Neural cell (in vitro differentiated cells): ENCODE measurements around the gene SERPINB6. TPM values are rescaled to one million over a fixed set of nuclear protein-coding genes. Genes with fewer than 3 reads are reported as not detected.

Source experiments
- H2AFZ ChIP-seq: fragments of 200-600, 300-800 bp; sonication (generic), shearing (Covaris generic); 2 replicates; pipeline ENCODE4 v1.6.0; 2014; ENCODE audit warnings: low read depth, mild to moderate bottlenecking, antibody characterized with exemption, low read length, moderate library complexity
- H3F3A ChIP-seq: fragments of 200-600 bp; shearing (Covaris generic); 2 replicates; pipeline ENCODE4 v1.6.1; 2016; ENCODE audit warnings: mild to moderate bottlenecking, moderate library complexity, mixed read lengths, antibody characterized with exemption, low read length; ENCODE audit not compliant: insufficient read depth, poor library complexity, severe bottlenecking
- H3K27ac ChIP-seq: fragments of 200-600, 300-800 bp; sonication (generic), shearing (Covaris generic); 2 replicates; pipeline ENCODE4 v1.5.1; 2014; ENCODE audit warnings: mild to moderate bottlenecking, low read length, moderate library complexity
- H3K27me3 ChIP-seq: fragments of 300-800, 200-600 bp; sonication (generic), shearing (Covaris generic); 2 replicates; pipeline ENCODE4 v1.6.0; 2014; ENCODE audit warnings: mild to moderate bottlenecking, low read depth, low read length, moderate library complexity; ENCODE audit not compliant: insufficient read depth
- H3K36me3 ChIP-seq: fragments of 300-800, 200-600 bp; sonication (generic), shearing (Covaris generic); 2 replicates; pipeline ENCODE4 v1.5.1; 2014; ENCODE audit warnings: mild to moderate bottlenecking, antibody characterized with exemption, low read length, moderate library complexity; ENCODE audit not compliant: insufficient read depth
- H3K4me2 ChIP-seq: fragments of 300-800, 200-600 bp; sonication (generic), shearing (Covaris generic); 2 replicates; pipeline ENCODE4 v1.6.0; 2014; ENCODE audit warnings: mild to moderate bottlenecking, low read length
- H3K4me3 ChIP-seq: fragments of 300-800, 200-600 bp; sonication (generic), shearing (Covaris generic); 2 replicates; pipeline ENCODE4 v1.5.1; 2014; ENCODE audit warnings: mild to moderate bottlenecking, low read length, moderate library complexity
- H3K79me2 ChIP-seq: fragments of 200-600 bp; shearing (Covaris generic); replicated peaks from 2 replicates; pipeline ENCODE4 v1.6.0; 2014; ENCODE audit warnings: mild to moderate bottlenecking, low read length, moderate library complexity; ENCODE audit not compliant: insufficient read depth
- H3K9ac ChIP-seq: fragments of 300-800, 200-600 bp; sonication (generic), shearing (Covaris generic); 2 replicates; pipeline ENCODE4 v1.6.1; 2016; ENCODE audit warnings: mild to moderate bottlenecking, low read length, mixed read lengths
- H3K9me2 ChIP-seq: fragments of 200-600 bp; shearing (Covaris generic); 2 replicates; pipeline ENCODE4 v1.6.1; 2016; ENCODE audit warnings: mild to moderate bottlenecking, low read length, mixed read lengths; ENCODE audit not compliant: insufficient read depth
- H3K9me3 ChIP-seq: fragments of 200-600, 300-800 bp; sonication (generic), shearing (Covaris generic); 2 replicates; pipeline ENCODE4 v1.6.1; 2016; ENCODE audit warnings: mild to moderate bottlenecking, mixed run types, low read length, moderate library complexity, mixed read lengths
- H4K20me1 ChIP-seq: fragments of 200-600 bp; shearing (Covaris generic); 2 replicates; pipeline ENCODE4 v1.6.1; 2016; ENCODE audit warnings: mild to moderate bottlenecking, mixed run types; ENCODE audit not compliant: insufficient read depth
- EP300 ChIP-seq: fragments of 450-650 bp; conservative IDR thresholded peaks from 2 replicates; pipeline ENCODE4 v1.6.1; 2014; ENCODE audit warnings: antibody characterized with exemption, mild to moderate bottlenecking, moderate library complexity; ENCODE audit not compliant: poor library complexity, severe bottlenecking
- EZH2 ChIP-seq: fragments of 200-600, 300-800 bp; shearing (Covaris generic), sonication (generic); IDR thresholded peaks from 2 replicates; pipeline ENCODE4 v1.6.1; 2014; ENCODE audit warnings: antibody characterized with exemption, low read length, borderline replicate concordance, mild to moderate bottlenecking; ENCODE audit not compliant: insufficient read depth, poor library complexity, severe bottlenecking
- MXI1 ChIP-seq: fragments of 450-650 bp; conservative IDR thresholded peaks from 2 replicates; pipeline ENCODE4 v1.6.1; 2014; ENCODE audit warnings: antibody characterized with exemption, mild to moderate bottlenecking; ENCODE audit not compliant: poor library complexity, severe bottlenecking
- POLR2AphosphoS5 ChIP-seq: IDR thresholded peaks from 2 replicates; pipeline ENCODE4 v1.6.1; 2012
- RAD21 ChIP-seq: fragments of 450-650 bp; conservative IDR thresholded peaks from 2 replicates; pipeline ENCODE4 v1.6.1; 2014; ENCODE audit warnings: antibody characterized with exemption, mild to moderate bottlenecking, moderate library complexity
- REST ChIP-seq: IDR thresholded peaks from 2 replicates; pipeline ENCODE4 v1.6.1; 2012; ENCODE audit warnings: borderline replicate concordance
- SMC3 ChIP-seq: fragments of 450-650 bp; conservative IDR thresholded peaks from 2 replicates; pipeline ENCODE4 v1.6.1; 2014; ENCODE audit warnings: antibody characterized with exemption, mild to moderate bottlenecking, moderate library complexity; ENCODE audit not compliant: poor library complexity
- TAF1 ChIP-seq: IDR thresholded peaks from 2 replicates; pipeline ENCODE4 v1.6.1; 2012; ENCODE audit warnings: low read depth
- polyA plus RNA-seq: library from polyadenylated mRNA; depleted of rRNA; stranded (reverse); fragments of >200 nt; gene quantifications from 2 replicates; pipeline ENCODE4 v1.2.3, GENCODE V29; 2014
- TF ChIP-seq, protein P1 (sequence below): fragments of 450-650 bp; IDR thresholded peaks from 2 replicates; pipeline ENCODE4 v1.5.1; 2014; ENCODE audit warnings: antibody characterized with exemption, mild to moderate bottlenecking, moderate library complexity; ENCODE audit not compliant: poor library complexity, severe bottlenecking

SERPINB6 gene
- polyA plus RNA-seq, 1 donor from 2014 or later, result 2.3 TPM

GRCh38 chr6:3015144-3015543, 43.8 kb upstream of the SERPINB6 start:
- H3K4me3 ChIP-seq, result no peak overlapping the region
- no peaks in the 10 kb centered on the region for H3K79me2 ChIP-seq
- peaks cover 4% of the 10 kb centered on the region for H3K9me3 ChIP-seq
- no peak overlapping the region for H3K4me2 ChIP-seq
- TF ChIP-seq REST (no peak), POLR2AphosphoS5 (no peak), MXI1 (no peak), RAD21 (no peak), EZH2 (no peak), TAF1 (no peak), SMC3 (no peak), EP300 (no peak)
- TF ChIP-seq, protein P1, sequence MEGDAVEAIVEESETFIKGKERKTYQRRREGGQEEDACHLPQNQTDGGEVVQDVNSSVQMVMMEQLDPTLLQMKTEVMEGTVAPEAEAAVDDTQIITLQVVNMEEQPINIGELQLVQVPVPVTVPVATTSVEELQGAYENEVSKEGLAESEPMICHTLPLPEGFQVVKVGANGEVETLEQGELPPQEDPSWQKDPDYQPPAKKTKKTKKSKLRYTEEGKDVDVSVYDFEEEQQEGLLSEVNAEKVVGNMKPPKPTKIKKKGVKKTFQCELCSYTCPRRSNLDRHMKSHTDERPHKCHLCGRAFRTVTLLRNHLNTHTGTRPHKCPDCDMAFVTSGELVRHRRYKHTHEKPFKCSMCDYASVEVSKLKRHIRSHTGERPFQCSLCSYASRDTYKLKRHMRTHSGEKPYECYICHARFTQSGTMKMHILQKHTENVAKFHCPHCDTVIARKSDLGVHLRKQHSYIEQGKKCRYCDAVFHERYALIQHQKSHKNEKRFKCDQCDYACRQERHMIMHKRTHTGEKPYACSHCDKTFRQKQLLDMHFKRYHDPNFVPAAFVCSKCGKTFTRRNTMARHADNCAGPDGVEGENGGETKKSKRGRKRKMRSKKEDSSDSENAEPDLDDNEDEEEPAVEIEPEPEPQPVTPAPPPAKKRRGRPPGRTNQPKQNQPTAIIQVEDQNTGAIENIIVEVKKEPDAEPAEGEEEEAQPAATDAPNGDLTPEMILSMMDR, result no peak
- no peak overlapping the region for H2AFZ ChIP-seq
- H3K27ac ChIP-seq, result no peak overlapping the region
- H3K27me3 ChIP-seq, result no peaks in the 10 kb centered on the region
- no peak overlapping the region for H3K9ac ChIP-seq
- peaks cover 25% of the 10 kb centered on the region for H3K36me3 ChIP-seq
- H3K9me2 ChIP-seq, result no peaks in the 10 kb centered on the region
- no peaks in the 10 kb centered on the region for H3F3A ChIP-seq
- H4K20me1 ChIP-seq, result no peaks in the 10 kb centered on the region

GRCh38 chr6:3014675-3015066, 43.3 kb upstream of the SERPINB6 start:
- H3K27me3 ChIP-seq, result no peaks in the 10 kb centered on the region
- H3K79me2 ChIP-seq, result no peaks in the 10 kb centered on the region
- H3F3A ChIP-seq, result no peaks in the 10 kb centered on the region
- H3K4me3 ChIP-seq, result no peak overlapping the region
- H3K36me3 ChIP-seq, result peaks cover 25% of the 10 kb centered on the region
- no peak overlapping the region for H3K9ac ChIP-seq
- no peak overlapping the region for H3K27ac ChIP-seq
- no peak for TF ChIP-seq EP300
- no peak for TF ChIP-seq MXI1
- TF ChIP-seq EZH2, result no peak
- no peak for TF ChIP-seq RAD21
- no peak for TF ChIP-seq POLR2AphosphoS5
- no peak for TF ChIP-seq SMC3
- no peak for TF ChIP-seq REST
- TF ChIP-seq TAF1, result no peak
- TF ChIP-seq, protein P1, result no peak
- peaks cover 4% of the 10 kb centered on the region for H3K9me3 ChIP-seq
- H3K9me2 ChIP-seq, result no peaks in the 10 kb centered on the region
- no peaks in the 10 kb centered on the region for H4K20me1 ChIP-seq
- H2AFZ ChIP-seq, result no peak overlapping the region
- no peak overlapping the region for H3K4me2 ChIP-seq
